ENCODE results near the gene KIAA0319L.

GRCh38 chr1:35470977-35471613, 86.1 kb downstream of the KIAA0319L start:
- TF ChIP-seq CTCF (IDR thresholded peaks at IDR 0.05; ENCODE audit: borderline replicate concordance, extremely low read depth, low read length, poor library complexity, severe bottlenecking): no peak
- TF ChIP-seq EZH2 (IDR thresholded peaks at IDR 0.05; ENCODE audit: borderline replicate concordance, low read depth, low read length, severe bottlenecking): no peak
